GM12872 (cell line): Measurements from ENCODE around the gene NR4A1.

ENCODE experiments used
- TF ChIP-seq, protein P1 (sequence below): IDR thresholded peaks from 3 replicates; pipeline ENCODE4 v1.5.1; 2011; ENCODE audit warnings: low read depth, mild to moderate bottlenecking, low read length, moderate library complexity; ENCODE audit not compliant: insufficient read depth

The NR4A1 gene

DNA sequence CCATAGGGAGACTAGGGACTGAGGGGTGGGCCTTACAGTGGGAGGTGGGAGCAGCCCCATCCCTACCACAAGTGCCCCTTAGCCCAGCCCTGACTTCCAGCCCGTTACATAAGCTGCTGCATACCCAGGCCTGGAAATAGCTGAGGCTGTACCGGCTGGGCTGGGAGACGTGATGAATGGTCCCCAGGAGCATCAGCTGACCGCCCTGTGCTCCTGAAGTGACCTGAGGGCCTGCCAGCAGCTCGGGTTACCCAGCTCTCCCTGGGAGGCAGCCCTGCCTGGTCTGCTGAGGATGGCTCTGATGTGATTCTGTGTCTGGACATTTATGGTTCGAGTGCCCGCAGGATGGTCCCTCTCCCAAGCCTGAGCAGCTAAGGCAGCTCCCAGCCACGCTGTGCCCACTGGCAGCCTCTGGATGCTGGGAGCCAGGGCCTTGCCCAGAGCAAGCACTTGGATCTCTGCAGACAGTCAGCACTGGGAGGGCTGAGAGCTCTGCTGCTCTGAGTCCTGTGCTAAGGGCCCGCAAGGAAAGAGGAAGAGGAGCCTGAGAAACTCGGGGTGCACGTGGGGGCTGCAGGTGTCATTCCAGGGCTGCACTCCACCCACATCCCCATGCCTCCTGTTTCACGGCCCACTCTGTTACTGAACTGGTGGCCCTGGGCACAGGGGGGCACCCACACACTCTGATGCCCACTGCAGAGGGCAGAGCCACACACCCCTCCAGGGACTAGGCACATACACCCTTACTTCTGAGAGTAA is 24.0 kb upstream of the NR4A1 start:
- TF ChIP-seq, protein P1, sequence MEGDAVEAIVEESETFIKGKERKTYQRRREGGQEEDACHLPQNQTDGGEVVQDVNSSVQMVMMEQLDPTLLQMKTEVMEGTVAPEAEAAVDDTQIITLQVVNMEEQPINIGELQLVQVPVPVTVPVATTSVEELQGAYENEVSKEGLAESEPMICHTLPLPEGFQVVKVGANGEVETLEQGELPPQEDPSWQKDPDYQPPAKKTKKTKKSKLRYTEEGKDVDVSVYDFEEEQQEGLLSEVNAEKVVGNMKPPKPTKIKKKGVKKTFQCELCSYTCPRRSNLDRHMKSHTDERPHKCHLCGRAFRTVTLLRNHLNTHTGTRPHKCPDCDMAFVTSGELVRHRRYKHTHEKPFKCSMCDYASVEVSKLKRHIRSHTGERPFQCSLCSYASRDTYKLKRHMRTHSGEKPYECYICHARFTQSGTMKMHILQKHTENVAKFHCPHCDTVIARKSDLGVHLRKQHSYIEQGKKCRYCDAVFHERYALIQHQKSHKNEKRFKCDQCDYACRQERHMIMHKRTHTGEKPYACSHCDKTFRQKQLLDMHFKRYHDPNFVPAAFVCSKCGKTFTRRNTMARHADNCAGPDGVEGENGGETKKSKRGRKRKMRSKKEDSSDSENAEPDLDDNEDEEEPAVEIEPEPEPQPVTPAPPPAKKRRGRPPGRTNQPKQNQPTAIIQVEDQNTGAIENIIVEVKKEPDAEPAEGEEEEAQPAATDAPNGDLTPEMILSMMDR = no peak

DNA sequence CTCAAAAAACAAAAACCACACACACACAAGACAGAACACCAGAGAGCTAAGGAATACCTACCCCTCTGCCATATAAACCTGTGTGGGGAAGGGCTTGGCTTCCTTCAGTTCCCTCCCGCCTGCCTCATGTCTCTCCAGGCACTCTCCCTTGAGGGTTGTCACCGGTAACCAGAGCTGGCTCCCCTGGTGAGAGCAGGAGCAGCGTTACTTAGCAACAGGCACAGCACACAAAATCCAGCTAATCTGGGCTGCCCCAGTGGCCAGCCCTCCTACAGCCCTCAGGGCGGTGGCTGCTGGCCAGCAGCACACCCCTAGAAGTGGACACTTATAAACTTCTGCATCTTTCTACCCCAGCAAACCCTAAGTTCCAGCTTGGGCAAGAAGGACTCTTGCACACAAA is 21.6 kb upstream of the NR4A1 start:
- TF ChIP-seq, protein P1 = no peak

DNA sequence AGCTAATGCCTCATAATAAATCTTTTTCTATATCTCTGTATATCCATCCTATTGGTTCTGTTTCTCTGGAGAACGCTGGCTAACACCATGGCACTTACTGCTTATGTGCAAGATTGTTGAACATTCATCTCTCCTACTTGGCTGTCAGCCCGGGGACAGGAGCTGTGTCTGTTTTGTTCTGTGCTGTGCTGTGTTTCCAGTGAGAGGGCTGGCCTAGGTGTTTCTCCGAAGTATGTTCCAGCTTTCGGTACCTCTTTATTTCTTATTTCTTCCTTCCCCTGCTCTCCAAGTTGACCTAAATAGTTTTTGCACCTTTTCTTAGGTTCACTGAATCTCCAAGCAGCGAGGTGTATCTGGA is 18.8 kb upstream of the NR4A1 start:
- TF ChIP-seq, protein P1 = no peak

DNA sequence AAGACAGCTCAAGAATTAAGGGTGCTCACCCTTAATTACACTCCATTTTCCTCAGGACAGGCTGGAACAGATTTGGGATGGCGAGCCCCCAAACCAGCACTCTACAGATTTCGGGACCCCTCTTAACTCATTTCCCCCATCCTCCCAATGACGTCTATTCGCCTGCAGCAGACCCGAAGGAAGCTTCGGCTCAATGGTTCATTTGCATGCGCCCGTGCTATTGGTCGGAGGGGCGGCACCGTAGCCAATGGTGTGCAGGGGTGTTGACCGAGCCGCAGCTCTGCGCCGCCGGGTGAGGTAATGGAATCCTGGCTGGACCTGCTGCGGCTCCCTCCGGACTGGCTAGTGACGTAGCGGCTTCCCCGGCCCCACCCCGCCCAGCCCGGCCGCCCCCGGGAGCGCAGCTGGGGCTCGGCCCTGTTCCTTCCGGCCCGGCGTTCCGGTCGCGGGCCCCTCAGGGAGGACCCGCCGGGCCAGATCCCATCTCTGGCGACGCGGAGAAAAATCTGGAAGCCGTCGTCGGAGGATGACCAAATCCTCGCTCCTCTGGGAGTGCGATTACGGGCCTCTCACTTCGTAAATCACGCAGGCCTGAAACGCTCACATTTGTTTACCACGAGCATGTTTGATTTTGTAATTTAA is 18.3 kb upstream of the NR4A1 start:
- TF ChIP-seq, protein P1 = no peak

DNA sequence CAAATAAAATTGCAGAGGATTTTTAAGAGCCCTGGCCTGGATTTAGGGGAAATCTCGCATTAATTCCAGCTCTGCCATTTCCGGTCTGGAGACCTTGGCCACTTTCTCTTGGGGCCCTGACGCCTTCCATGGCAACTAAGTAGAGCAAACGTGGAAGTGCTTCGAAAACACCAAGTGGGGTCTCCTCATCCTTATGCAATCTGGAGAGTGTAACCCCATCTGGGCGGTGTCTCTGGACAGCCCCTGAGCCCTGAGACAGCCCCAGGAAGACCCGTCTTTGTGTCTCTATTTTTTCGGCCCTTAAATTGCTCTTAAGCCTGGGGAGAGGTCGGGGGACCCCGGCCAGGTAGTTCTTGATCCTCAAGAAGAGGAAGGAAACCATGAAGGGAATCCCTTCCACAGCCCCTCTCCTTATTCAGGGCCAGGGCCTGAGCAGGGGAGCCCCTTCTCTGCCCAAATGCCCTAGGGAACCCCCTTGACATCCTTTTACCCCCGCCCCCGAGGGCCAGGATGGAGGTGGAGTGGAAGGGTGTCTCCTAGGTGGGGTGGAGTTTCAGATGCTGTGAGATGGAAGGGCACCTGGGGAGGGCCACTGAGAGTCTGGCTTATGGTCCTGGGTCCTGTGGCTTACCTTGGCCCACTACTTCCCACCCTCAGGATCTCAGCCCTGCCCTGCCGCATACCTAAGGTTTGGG is 17.6 kb upstream of the NR4A1 start:
- TF ChIP-seq, protein P1 = no peak

DNA sequence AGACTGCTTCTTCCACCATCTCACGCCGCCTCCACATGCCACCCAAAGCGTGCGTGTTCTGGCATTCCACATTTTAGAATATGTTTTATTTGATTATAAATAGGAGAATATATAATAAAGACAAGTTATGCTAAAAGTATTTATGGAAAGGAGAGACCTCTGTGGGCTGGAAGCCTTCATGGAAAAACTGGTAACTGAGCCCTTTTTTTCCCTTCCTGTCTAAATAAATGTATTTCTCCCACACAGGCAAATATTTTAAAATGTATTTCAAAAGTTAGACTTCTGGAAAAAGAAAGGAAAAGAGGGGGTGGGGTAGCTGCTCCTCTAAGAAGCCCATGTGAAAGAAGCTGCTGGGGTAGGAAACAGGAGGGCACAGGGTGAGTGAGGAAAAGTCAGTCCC is 16.1 kb upstream of the NR4A1 start:
- TF ChIP-seq, protein P1 = no peak

DNA sequence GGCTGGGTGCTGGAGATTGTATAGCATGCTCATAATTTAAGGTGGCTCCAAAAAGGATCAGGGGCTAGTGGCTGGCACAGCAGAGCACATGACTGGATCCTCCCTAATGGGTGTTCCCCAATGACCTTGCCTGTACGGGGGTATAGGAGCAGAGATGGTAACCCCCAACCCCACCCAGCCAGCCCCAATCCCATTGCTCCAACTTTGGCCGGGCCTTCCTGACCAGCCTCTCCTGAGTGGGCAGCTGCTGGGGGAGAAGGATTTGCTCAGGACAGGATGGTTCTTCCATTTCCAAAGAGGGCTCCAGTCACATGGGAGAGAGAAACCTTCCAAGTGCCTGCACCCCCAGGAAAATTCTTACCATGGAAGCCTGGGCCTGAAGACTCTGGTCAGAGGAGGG is 15.3 kb upstream of the NR4A1 start:
- TF ChIP-seq, protein P1 = no peak
